Mesothelial cell of epicardium (in vitro differentiated cells): ENCODE measurements around the gene PRKD2. TPM values are rescaled to one million over a fixed set of nuclear protein-coding genes. Genes with fewer than 3 reads are reported as not detected.

Experiments used
- DNase-seq, 2 experiments: peaks; one replicate each; pipeline ENCODE4 v3.0.0; 2021; ENCODE audit warnings: low spot score in 2 of 2; ENCODE audit not compliant: unreplicated experiment in 2 of 2
- H3K27ac Mint-ChIP-seq: 2 replicates; pipeline ENCODE4 v1.8.0; 2021; ENCODE audit warnings: mixed read lengths
- H3K27me3 Mint-ChIP-seq: 2 replicates; pipeline ENCODE4 v1.8.0; 2021; ENCODE audit warnings: low read depth, mixed read lengths
- H3K36me3 Mint-ChIP-seq: 2 replicates; pipeline ENCODE4 v1.8.0; 2021; ENCODE audit warnings: mixed read lengths
- H3K4me1 Mint-ChIP-seq: 2 replicates; pipeline ENCODE4 v1.8.0; 2021; ENCODE audit warnings: mixed read lengths
- H3K4me3 Mint-ChIP-seq: 2 replicates; pipeline ENCODE4 v1.8.0; 2021; ENCODE audit warnings: mild to moderate bottlenecking, moderate library complexity, mixed read lengths
- H3K9me3 Mint-ChIP-seq: 2 replicates; pipeline ENCODE4 v1.8.0; 2021; ENCODE audit warnings: mixed read lengths
- CTCF ChIP-seq: fragments of 200-600 bp; sonication (generic); IDR thresholded peaks from one replicate; pipeline ENCODE4 v1.5.0; 2021; ENCODE audit warnings: antibody characterized with exemption; ENCODE audit not compliant: unreplicated experiment
- total RNA-seq: library from RNA; stranded (reverse); gene quantifications from 3 replicates; pipeline ENCODE4 v1.2.1, GENCODE V29; 2021

The PRKD2 gene
- total RNA-seq, 1 donor from 2014 or later = 74.7 TPM

DNA sequence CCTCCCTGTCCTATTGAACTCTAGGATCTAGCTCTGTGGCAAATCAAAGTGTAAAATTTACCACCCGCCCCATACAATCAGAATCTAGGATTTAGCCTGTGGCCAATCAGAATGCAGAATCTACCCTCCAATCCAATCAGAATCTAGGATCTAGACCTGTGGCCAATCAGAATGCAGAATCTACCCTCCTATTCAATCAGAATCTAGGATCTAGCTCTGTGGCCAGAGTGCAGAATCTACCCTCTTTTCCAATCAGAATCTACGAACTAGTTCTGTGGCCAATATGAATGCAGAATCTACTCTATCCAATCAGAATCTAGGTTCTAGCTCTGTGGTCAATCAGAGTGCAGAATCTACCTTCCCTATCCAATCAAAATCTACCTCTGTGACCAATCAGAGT is 25.8 kb downstream of the PRKD2 start:
- no peak for TF ChIP-seq CTCF
- H3K36me3 Mint-ChIP-seq = peaks cover 64% of the 10 kb centered on the region

DNA sequence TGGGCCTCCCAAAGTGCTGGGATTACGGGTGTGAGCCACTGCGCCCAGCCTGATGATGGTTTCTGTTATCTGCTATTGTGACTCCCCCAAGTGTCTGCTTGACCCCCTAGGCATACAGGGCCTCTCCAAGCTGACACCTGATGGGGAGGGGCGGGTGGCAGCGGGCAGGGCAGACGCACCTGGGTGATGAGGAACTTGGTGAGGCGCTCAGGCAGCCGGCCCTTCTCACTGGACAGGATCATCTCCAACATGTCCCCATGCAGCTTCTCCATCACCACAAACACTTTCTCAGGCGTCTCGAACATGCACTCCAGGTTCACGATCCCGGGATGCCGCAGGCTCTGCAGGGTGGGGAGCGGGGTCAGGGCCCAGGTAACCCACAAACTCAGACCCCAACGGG is 27.6 kb downstream of the PRKD2 start:
- peaks cover 59% of the 10 kb centered on the region for H3K36me3 Mint-ChIP-seq
- no peak for DNase-seq
- H3K27ac Mint-ChIP-seq = no peak overlapping the region
- no peak overlapping the region for H3K4me3 Mint-ChIP-seq
- no peak for TF ChIP-seq CTCF
- H3K4me1 Mint-ChIP-seq = no peaks in the 10 kb centered on the region
- H3K9me3 Mint-ChIP-seq = peaks cover 7% of the 10 kb centered on the region
- no peaks in the 10 kb centered on the region for H3K27me3 Mint-ChIP-seq

More for the DNA sequence above, 25.8 kb downstream of the PRKD2 start:
- no peak overlapping the region for H3K27ac Mint-ChIP-seq
- DNase-seq = no peak
- H3K27me3 Mint-ChIP-seq = no peaks in the 10 kb centered on the region
- peaks cover 7% of the 10 kb centered on the region for H3K9me3 Mint-ChIP-seq
- no peaks in the 10 kb centered on the region for H3K4me1 Mint-ChIP-seq
- H3K4me3 Mint-ChIP-seq = no peak overlapping the region

DNA sequence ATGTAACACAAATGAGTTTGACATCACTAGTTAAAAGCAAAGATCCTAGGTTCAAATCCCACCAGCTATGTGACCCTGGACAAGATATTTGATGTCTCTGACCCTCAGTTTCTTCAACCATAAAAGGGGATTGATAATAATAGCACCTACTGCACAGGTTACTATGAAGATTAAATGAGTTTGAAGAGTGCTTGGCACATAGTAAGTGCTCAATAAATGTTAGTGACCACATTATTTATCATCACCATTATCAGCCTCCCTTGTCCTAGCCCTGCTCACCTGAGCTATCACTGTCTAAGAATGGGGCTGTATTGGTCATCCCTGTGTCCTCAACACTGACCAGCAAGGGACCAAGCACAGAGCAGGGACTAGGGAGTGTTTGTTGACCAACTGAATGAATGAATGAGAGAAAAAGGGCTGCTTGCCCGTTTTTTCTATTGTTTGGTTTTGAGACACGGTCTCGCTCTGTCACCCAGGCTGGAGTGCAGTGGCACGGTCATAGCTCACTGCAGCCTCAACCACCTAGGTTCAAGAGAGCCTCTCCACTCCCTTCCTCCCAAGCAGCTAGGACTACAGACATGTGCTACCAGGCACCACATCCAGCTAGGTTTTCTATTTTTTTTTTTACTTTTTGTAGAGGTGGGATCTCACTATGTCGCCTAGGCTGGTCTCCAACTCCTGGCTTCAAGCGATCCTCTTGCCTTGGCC is 29.3 kb downstream of the PRKD2 start:
- H3K9me3 Mint-ChIP-seq = peaks cover 4% of the 10 kb centered on the region
- no peaks in the 10 kb centered on the region for H3K27me3 Mint-ChIP-seq
- no peaks in the 10 kb centered on the region for H3K4me1 Mint-ChIP-seq
- H3K4me3 Mint-ChIP-seq = no peak overlapping the region
- no peak for DNase-seq
- no peak for TF ChIP-seq CTCF
- H3K36me3 Mint-ChIP-seq = peaks cover 53% of the 10 kb centered on the region
- no peak overlapping the region for H3K27ac Mint-ChIP-seq

GRCh38 chr19:46685189-46685588 is 31.7 kb downstream of the PRKD2 start:
- Mint-ChIP-seq H3K27ac (no peak overlapping the region), H3K4me1 (no peaks in the 10 kb centered on the region), H3K36me3 (peaks cover 36% of the 10 kb centered on the region), H3K27me3 (no peaks in the 10 kb centered on the region), H3K9me3 (no peaks in the 10 kb centered on the region), H3K4me3 (no peak overlapping the region)
- TF ChIP-seq CTCF = no peak
- DNase-seq = no peak

- no peak for TF ChIP-seq CTCF
- Mint-ChIP-seq H3K27me3 (no peaks in the 10 kb centered on the region), H3K4me3 (no peak overlapping the region), H3K9me3 (no peaks in the 10 kb centered on the region), H3K27ac (no peak overlapping the region), H3K4me1 (no peaks in the 10 kb centered on the region), H3K36me3 (peaks cover 48% of the 10 kb centered on the region)
- no peak for DNase-seq
These were observed 38.7 kb downstream of the PRKD2 start for GRCh38 chr19:46678110-46678732.
